Measurements from ENCODE around the gene FHIT. TPM values are rescaled to one million over a fixed set of nuclear protein-coding genes. Genes with fewer than 3 reads are reported as not detected.
A peak's percentile ranks its signal among the peaks of the same experiment; 100 is the strongest.

The FHIT gene
- total RNA-seq, 1 experiment from 2014 or later, result 0.87 TPM

DNA sequence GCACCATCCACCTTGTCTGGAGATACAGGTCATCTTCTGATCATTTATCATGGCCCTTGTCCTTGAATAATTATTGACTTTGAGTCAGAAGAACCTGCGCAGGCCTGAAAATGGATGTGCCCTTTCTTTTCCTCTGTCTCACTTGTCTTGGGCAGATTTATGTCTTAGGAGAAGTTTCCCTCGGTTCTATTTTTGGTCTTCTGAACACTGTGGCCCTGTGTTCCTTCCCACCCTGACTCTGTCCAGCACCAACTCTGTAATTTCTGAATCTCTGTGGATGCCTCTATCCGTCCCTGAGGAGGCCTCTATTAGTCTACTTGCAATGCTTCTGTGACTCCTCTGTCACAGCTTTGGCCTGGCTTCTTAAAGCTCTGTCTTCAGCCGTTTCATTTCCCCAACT is 1520.7 kb downstream of the FHIT start:
- DNase-seq (ENCODE audit: low spot score), result no peak

DNA sequence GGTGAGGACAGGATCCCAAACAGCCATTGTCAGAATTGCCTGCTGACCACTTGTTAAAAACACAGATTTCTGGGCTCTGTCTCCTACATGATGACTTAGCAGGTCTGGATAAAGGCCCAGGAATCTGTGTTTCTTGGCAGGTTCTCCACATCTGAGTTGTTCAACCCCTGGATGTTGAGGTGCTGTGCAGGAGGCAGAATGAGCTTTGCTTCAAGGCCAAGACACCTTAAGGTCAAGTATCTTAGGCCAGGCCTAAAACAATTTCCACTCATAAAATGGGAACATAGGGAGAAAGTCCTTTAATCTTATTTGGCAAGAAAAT is 1522.7 kb downstream of the FHIT start:
- no peak for DNase-seq (ENCODE audit: low spot score)

DNA sequence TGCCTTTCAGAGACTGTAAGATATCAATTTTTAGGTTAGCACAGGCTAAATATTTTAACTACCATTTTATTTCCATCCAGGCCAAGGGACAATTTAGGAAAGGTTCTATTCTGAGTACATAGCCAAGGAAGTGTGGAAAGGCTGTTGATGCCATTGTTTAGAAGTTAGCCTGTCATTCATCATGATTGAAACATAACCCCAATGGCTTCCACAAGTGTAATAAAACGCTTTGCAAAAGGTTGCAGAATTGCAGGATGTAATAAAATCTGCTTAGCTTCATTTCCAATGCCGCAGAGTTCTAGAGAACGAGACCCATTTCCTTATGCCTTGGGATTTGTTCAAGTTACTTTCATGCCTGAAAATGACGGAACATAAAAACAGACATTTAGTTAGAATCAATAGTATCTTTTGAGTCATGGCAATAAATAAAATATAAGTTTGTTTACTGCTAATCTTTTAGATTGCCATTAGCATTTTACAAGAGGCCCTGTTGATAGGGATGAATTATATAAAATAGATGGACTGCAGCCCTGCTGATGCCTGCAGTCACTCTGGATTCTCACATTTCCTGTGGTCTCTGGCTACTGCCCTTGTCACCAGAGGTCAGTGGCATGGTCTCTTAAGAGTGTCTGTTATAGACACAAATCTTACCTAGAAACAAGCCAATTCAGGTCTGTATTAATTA is 1523.2 kb downstream of the FHIT start:
- no peak for DNase-seq (ENCODE audit: low spot score)

DNA sequence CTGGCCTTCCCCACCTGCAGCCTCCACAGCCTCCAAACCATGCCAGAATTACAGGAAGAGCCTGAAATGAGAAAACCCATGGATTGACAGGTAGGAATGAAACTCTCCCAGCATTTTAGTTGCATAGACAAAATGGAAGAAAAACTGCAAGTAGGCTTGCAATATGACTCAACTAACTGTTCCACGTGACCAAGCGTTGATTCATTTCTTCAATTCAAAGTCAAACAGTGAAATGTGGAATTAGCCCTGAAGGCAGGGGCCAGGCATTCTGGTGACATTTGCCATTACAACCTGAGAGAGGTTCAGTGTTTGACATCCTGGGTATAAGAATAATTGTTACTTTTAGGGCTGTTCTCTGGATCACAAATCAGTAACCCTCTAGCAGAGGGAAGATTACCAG is 1525.0 kb downstream of the FHIT start:
- no peak for DNase-seq (ENCODE audit: low spot score)

DNA sequence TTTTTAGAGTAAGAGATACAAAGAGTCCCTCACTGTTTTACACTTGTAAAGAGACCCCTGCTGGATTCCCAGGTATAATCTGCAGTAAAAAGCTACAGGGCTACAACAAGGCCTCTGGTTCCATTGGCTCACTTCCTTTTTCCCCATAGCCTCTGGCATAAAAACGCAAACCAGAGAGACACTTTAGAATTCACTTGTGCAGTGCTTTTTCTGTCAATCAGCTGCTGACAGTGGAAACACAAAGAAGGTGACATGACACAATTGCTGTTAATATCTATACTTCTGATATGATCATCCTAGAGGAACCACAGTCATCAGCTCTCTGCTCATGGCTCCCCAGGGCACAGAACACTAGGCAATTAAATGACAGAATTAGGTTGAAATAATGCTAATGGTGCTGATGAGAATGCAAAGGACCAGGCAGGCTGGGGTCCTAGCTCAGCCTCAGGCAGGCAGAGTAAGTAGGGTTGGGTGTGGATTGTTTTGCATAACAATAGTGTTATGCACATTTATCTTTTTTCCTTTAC is 1533.5 kb downstream of the FHIT start:
- DNase-seq (ENCODE audit: low spot score), result no peak

DNA sequence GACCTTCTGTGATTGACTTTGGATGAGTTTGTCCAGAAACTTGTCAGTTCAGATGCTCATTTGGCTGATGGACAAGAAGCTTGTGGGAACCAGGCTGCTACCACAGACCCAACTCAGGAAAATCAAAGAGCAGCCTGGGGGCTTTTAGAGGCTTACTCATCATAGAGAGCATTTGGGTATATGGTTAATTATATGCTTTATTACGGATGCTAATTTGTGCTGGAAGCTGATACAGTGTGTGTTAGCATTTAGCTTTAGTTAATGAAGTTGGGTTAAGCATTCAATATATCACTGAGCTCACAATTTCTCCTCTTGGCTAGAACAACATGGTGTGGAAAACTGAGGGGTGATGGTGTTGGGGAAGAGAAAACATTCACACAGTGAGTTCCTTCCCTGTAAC is 1537.2 kb downstream of the FHIT start:
- DNase-seq (ENCODE audit: low spot score), result no peak

DNA sequence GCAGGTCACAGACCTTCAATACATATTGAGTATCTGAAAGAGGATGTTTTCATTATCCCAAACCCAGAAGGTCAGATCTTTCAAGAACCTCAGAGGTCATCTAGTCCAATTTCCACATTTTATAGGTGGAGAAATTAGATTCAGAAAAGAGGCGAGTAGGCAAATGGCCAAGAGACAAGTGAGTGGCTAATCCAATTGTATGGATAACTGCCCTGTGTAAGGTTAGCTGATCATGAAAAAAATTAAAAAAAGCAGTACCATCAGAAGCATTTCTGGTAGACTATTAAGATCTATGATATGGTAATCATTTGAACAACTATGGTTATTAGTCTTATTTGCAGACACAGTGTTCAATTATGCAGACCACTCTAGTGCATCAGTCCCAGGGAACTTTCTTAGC is 1540.7 kb downstream of the FHIT start:
- no peak for DNase-seq (ENCODE audit: low spot score)

DNA sequence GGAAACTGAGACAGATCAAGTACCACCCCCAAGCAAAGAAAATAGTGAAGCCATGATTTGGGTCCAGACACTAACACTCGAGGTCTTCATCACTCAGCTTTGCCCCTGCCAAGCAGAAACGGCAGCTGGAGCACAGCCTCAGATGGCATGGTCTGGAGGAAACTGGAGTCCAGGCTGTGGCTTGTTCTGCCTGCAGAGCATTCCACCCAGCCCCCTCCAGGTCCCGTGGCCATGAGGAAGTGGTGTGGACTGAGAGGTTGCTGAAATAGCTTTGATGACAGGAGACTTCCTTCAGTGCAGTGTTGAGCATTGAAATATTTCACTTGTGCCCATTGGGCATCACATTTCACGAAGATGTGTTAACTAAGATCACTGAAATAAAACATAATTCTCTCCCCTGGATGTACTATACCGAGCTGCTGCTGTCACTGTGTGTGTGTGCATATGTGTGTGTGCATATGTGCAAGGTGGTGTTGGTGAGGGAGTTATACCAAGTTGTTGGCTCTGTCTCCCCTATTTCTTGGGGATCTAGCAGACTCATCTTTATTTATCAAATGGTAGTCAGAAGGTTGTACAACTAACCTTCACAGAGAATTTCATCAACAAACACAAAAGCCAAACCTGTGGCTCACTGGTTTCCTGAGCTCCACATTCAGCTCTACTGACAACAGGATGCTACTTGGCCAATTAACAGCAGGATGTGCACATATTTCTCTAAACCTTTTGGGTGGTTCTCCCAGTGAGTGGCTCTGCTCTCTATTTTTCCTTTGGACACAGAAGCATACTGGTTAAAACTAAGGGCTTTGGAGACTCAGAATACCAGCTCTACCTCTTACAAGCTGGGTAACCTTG is 1541.3 kb downstream of the FHIT start:
- peak; percentile 2 for DNase-seq (ENCODE audit: low spot score)

DNA sequence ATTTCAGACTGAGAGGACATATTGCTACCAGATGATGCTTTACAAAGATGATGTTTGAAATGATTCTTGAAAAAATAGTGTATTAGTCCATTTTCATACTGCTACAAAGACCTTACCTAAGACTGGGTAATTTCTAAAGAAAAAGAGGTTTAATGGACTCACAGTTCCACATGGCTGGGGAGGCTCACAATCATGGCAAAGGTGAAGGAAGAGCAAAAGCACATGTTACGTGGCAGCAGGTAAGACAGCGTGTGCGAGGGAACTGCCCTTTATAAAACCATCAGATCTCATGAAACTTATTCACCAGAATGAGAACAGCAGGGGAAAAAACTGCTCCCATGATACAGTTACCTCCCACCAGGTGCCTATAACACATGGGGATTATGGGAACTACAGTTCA is 1543.0 kb downstream of the FHIT start:
- no peak for DNase-seq (ENCODE audit: low spot score)

DNA sequence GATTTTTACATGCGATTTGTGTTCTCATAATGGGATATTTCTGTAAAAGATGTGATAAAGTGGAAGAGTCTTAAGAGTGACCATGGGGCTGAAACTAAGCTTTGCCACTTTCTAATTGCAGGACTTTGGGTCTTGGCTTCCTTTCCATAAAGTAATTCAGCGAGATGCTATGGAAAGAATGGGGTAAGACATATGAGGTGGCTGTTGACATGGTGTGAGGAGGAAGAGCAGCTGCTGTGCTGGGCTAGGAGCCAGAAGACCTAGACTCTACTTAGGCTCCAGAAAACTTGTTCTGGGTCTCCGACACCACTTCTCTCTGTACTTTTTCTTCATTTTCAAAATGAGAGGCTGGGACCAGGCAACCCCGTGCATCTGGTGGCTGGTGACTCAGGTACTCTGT is 1547.0 kb downstream of the FHIT start:
- no peak for DNase-seq (ENCODE audit: low spot score)

DNA sequence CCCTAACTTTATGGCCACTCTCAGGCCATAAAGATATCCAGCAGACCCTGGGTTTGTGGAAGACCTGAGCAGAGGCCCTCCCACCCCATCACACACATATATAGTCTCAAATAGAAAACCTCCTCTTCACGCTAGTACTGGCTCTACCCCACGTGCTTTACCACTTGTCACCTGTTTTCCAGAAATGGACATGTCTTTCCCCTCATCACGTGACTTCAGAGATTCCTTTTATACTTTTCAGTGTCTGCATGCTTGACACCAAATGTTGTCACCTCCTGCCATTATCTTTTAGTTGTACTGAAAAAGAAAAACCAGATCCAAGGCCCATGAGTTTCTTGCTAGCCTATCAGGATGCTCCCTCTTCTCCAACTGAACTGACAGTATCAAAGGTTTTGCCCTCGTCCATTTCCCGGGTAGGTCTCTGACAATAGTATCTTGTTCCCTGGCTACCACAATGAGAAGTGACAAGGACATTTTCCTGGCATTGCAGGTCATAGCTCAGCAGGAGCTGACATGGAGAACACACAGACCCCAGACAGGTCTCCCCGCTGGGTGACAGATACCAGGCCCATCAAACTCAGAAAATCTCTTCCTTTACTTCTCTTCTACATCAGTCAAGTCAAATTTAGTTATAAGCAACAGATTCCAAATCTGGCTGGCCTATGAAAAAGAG is 1551.5 kb downstream of the FHIT start:
- DNase-seq (ENCODE audit: low spot score), result no peak
